Neutrophil (primary cell): ENCODE data around the gene JMJD1C.

Source experiments
- H3K27ac ChIP-seq: fragments of 200-600 bp; sonication (generic); 2 replicates; pipeline ENCODE4 v1.5.1; 2016; ENCODE audit warnings: mild to moderate bottlenecking, moderate library complexity
- H3K27me3 ChIP-seq: fragments of 200-600 bp; sonication (generic); 2 replicates; pipeline ENCODE4 v1.6.0; 2016; ENCODE audit warnings: mild to moderate bottlenecking
- H3K36me3 ChIP-seq: fragments of 200-600 bp; sonication (generic); 2 replicates; pipeline ENCODE4 v1.5.1; 2017
- H3K4me1 ChIP-seq, 2 experiments: fragments of 200-600 bp in 1 of 2; sonication (generic) in 1 of 2; 1 replicate in 1 of 2; 2 replicates in 1 of 2; pipeline versions ENCODE4 v1.5.1 to v1.6.1; 2013 to 2016; ENCODE audit warnings: low read depth in 1 of 2, low read length in 1 of 2, mild to moderate bottlenecking in 1 of 2, moderate library complexity in 1 of 2; ENCODE audit not compliant: control insufficient read depth in 1 of 2, insufficient read depth in 1 of 2
- H3K4me3 ChIP-seq, 2 experiments: fragments of 200-600 bp in 1 of 2; sonication (generic) in 1 of 2; 1 replicate in 1 of 2; 2 replicates in 1 of 2; pipeline ENCODE4 v1.5.1; 2013 to 2016; ENCODE audit warnings: low read depth in 1 of 2, low read length in 1 of 2, mild to moderate bottlenecking in 1 of 2, moderate library complexity in 1 of 2
- H3K9me3 ChIP-seq: fragments of 200-600 bp; sonication (generic); 2 replicates; pipeline ENCODE4 v1.5.1; 2016
- TF ChIP-seq, protein P1 (sequence below): fragments of 200-600 bp; sonication (generic); IDR thresholded peaks from 2 replicates; pipeline ENCODE4 v1.5.1; 2016; ENCODE audit warnings: antibody characterized with exemption

The JMJD1C gene

DNA sequence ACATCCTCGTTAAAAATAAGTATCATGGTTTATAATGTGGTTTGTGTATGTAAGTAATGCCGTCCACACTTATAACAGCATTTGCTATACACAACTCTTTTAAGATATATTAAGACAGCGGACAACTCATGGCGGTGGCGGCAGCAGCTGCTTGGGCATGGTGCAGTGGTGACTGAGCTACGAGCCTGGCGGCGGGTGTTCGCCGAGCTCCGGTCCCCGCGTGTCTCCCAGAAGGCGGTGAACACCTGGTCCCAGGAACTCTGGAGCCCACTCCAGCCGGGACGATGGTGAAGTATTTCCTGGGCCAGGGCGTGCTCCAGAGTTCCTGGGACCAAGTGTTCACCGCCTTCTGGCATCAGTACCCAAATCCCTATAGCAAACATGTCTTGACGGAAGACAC, 38.8 kb downstream of the JMJD1C start:
- no peak overlapping the region for H3K4me3 ChIP-seq
- peaks cover 10 to 14% of the 10 kb centered on the region in 2 experiments for H3K4me1 ChIP-seq
- H3K36me3 ChIP-seq = no peaks in the 10 kb centered on the region
- no peaks in the 10 kb centered on the region for H3K9me3 ChIP-seq
- no peak overlapping the region for H3K27ac ChIP-seq
- no peaks in the 10 kb centered on the region for H3K27me3 ChIP-seq
- TF ChIP-seq, protein P1, sequence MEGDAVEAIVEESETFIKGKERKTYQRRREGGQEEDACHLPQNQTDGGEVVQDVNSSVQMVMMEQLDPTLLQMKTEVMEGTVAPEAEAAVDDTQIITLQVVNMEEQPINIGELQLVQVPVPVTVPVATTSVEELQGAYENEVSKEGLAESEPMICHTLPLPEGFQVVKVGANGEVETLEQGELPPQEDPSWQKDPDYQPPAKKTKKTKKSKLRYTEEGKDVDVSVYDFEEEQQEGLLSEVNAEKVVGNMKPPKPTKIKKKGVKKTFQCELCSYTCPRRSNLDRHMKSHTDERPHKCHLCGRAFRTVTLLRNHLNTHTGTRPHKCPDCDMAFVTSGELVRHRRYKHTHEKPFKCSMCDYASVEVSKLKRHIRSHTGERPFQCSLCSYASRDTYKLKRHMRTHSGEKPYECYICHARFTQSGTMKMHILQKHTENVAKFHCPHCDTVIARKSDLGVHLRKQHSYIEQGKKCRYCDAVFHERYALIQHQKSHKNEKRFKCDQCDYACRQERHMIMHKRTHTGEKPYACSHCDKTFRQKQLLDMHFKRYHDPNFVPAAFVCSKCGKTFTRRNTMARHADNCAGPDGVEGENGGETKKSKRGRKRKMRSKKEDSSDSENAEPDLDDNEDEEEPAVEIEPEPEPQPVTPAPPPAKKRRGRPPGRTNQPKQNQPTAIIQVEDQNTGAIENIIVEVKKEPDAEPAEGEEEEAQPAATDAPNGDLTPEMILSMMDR = no peak

DNA sequence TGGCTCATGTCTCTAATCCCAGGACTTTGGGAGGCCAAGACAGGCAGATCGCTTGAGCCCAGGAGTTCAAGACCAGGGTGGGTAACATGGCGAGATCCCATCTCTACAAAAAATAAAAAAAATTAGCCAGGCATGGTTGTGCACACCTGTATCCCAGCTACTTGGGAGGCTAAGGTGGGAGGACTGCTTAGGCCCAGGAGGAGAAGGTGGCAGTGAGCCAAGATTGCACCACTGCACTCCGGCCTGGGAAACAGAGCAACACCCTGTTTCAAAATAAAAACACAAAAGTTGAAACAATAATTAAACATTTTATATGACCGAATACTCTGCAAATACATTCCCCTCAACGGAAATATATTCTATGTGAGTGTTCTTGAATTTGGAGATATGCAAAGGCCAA, 40.3 kb downstream of the JMJD1C start:
- no peaks in the 10 kb centered on the region for H3K27me3 ChIP-seq
- no peak overlapping the region for H3K4me3 ChIP-seq
- no peaks in the 10 kb centered on the region for H3K9me3 ChIP-seq
- TF ChIP-seq, protein P1 = no peak
- H3K4me1 ChIP-seq = peaks cover 20 to 27% of the 10 kb centered on the region in 2 experiments
- H3K36me3 ChIP-seq = no peaks in the 10 kb centered on the region
- no peak overlapping the region for H3K27ac ChIP-seq

DNA sequence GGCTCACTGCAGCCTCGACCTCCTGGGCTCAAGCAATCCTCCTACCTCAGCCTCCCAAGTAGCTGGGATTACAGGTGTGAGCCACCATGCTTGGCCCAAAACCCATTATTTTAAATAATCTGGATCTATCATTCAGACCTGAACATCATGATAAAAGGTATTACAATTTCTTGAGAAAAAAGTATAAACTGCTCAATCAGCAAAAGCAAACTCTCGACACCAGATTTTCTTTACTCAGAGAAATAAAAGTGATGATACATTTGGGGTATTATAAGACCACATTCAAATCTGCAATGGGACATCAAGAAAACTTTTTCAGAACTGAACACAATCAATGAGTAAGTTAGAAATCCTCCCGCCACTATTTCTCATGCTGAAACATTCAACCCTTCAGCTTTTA, 41.2 kb downstream of the JMJD1C start:
- no peaks in the 10 kb centered on the region for H3K27me3 ChIP-seq
- H3K4me3 ChIP-seq = no peak overlapping the region
- no peaks in the 10 kb centered on the region for H3K36me3 ChIP-seq
- H3K4me1 ChIP-seq = peaks cover 20 to 27% of the 10 kb centered on the region in 2 experiments
- H3K27ac ChIP-seq = no peak overlapping the region
- H3K9me3 ChIP-seq = no peaks in the 10 kb centered on the region
- TF ChIP-seq, protein P1 = no peak

DNA sequence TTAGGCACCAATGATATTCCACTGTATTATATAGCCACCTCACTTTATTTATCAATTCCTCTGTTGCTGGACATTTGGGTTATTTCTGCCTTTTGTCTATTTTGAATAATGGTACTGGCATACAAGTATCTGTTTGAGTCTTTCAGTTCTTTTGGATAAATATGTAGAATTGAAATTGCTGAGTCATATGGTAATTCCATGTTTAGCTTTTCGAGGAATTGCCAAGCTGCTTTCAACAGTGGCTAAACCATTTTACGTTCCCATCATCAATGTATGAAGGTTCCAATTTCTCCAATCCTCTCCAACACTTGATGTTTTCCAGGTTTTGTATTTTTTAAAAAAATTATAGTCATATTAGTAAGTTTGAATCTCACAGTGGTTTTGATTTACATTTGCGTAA, 42.3 kb downstream of the JMJD1C start:
- Histone ChIP-seq H3K27me3 (no peaks in the 10 kb centered on the region), H3K36me3 (no peaks in the 10 kb centered on the region), H3K4me3 (no peak overlapping the region), H3K9me3 (no peaks in the 10 kb centered on the region), H3K4me1 (peaks cover 20 to 27% of the 10 kb centered on the region in 2 experiments), H3K27ac (no peak overlapping the region)
- TF ChIP-seq, protein P1 = no peak

DNA sequence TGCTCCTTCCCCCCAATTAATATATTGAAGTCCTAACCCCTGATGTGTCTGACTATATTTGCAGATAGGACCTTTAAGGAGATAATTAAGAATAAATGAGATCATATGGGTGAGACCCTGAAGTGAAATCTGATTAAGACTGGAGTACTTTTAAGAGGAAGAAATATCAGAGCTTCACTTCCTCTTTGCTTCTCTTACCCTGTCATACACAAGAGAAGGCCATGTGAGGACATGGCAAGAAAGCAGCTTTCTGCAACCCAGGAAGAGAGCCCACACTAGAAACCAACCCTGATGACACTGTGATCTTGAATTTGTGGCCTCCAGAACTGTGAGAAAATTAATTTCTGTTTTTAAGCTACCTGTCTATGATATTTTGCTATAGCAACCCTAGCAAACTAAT, 44.2 kb downstream of the JMJD1C start:
- Histone ChIP-seq H3K4me3 (no peak overlapping the region), H3K27ac (peak overlapping the region; percentile 73), H3K36me3 (no peaks in the 10 kb centered on the region)

More for the DNA sequence above, 44.2 kb downstream of the JMJD1C start:
- no peaks in the 10 kb centered on the region for H3K9me3 ChIP-seq
- TF ChIP-seq, protein P1 = no peak
- no peaks in the 10 kb centered on the region for H3K27me3 ChIP-seq
- H3K4me1 ChIP-seq = peaks cover 20 to 27% of the 10 kb centered on the region in 2 experiments
